Skin of body (tissue), 2 donors: ENCODE measurements around the gene SLC25A36. TPM values are rescaled to one million over a fixed set of nuclear protein-coding genes. Genes with fewer than 3 reads are reported as not detected.

Experiments used
- DNase-seq: peaks from one replicate; lab custom pipeline; 2025; lab: John Stamatoyannopoulos, UW
- total RNA-seq: library from RNA; depleted of rRNA; stranded (reverse); fragments of >200 nt; gene quantifications from one replicate; pipeline ENCODE4 v1.2.3, GENCODE V29; 2014

The SLC25A36 gene
- total RNA-seq, result 110 TPM

- DNase-seq, result peak; percentile 98
These were observed at the start of gene SLC25A36 for GRCh38 chr3:140941434-140942220. SLC25A36 (plus strand) TSS chr3:140941836; CDS start chr3:140942055, 219 bp downstream.

GRCh38 chr3:140896997-140897396, 44.6 kb upstream of the SLC25A36 start:
- DNase-seq, result no peak

GRCh38 chr3:140898340-140899180, 43.1 kb upstream of the SLC25A36 start:
- peak; percentile 17 for DNase-seq

GRCh38 chr3:140899363-140899762, 42.3 kb upstream of the SLC25A36 start:
- DNase-seq, result no peak

GRCh38 chr3:140902791-140903190, 38.8 kb upstream of the SLC25A36 start:
- DNase-seq, result no peak

- no peak for DNase-seq
These were observed 38.4 kb upstream of the SLC25A36 start for GRCh38 chr3:140903196-140903595.

- DNase-seq, result no peak
These were observed 37.1 kb upstream of the SLC25A36 start for GRCh38 chr3:140904521-140904920.

- DNase-seq, result no peak
These were observed 36.1 kb upstream of the SLC25A36 start for GRCh38 chr3:140905559-140905958.

- DNase-seq, result no peak
These were observed 34.9 kb upstream of the SLC25A36 start for GRCh38 chr3:140906785-140907184.

GRCh38 chr3:140910860-140911259, 30.8 kb upstream of the SLC25A36 start:
- DNase-seq, result no peak

- no peak for DNase-seq
These were observed 29.8 kb upstream of the SLC25A36 start for GRCh38 chr3:140911822-140912221.

GRCh38 chr3:140913728-140914127, 27.9 kb upstream of the SLC25A36 start:
- DNase-seq, result no peak

- no peak for DNase-seq
These were observed 27.2 kb upstream of the SLC25A36 start for GRCh38 chr3:140914384-140914945.

GRCh38 chr3:140916603-140917002, 25.0 kb upstream of the SLC25A36 start:
- no peak for DNase-seq

GRCh38 chr3:140917772-140918171, 23.9 kb upstream of the SLC25A36 start:
- no peak for DNase-seq

- no peak for DNase-seq
These were observed 21.6 kb upstream of the SLC25A36 start for GRCh38 chr3:140920029-140920428.

GRCh38 chr3:140922634-140923033, 19.0 kb upstream of the SLC25A36 start:
- no peak for DNase-seq

- DNase-seq, result no peak
These were observed 17.4 kb upstream of the SLC25A36 start for GRCh38 chr3:140924097-140924873.

GRCh38 chr3:140927279-140928069, 14.2 kb upstream of the SLC25A36 start:
- no peak for DNase-seq

- no peak for DNase-seq
These were observed 12.2 kb upstream of the SLC25A36 start for GRCh38 chr3:140929446-140929845.
